GM19372 (cell line): ENCODE results near the gene HSD17B7.

ENCODE experiments used
- ATAC-seq: cut with Tn5 transposase; IDR thresholded peaks from one replicate; pipeline ENCODE4 v1.9.1; 2021; ENCODE audit warnings: mild to moderate bottlenecking, low read depth, moderate library complexity; ENCODE audit not compliant: unreplicated experiment

Gene HSD17B7

DNA sequence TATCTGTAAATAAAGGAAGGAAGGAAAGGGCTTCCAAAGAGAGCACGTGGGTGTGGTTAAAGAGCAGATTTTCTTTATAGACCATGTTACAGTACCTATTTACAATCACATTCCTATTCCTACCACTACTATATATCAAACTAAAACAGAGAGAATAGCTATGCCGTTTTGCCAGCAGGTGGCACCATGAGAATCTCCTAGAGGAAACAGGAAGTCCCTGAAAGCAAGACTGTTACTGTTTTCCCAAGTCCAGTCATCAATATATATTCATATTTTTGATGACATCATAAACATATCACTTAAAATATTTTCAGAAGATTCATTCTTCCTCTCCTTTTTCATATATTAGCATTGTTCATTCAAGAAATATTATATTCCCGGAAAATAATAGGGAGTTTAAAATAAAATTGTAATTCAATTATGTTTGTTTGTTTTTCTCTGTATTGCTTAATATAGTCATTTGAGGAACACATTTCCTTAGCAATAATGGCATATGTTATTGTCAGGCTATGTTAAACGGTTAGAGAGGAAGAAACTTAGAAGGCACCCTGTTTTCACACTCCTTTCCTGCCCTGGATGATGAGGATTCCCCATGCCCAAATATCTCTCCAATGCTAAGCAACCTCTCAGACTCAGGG, 63.9 kb downstream of the HSD17B7 start:
- ATAC-seq: peak; percentile 76

DNA sequence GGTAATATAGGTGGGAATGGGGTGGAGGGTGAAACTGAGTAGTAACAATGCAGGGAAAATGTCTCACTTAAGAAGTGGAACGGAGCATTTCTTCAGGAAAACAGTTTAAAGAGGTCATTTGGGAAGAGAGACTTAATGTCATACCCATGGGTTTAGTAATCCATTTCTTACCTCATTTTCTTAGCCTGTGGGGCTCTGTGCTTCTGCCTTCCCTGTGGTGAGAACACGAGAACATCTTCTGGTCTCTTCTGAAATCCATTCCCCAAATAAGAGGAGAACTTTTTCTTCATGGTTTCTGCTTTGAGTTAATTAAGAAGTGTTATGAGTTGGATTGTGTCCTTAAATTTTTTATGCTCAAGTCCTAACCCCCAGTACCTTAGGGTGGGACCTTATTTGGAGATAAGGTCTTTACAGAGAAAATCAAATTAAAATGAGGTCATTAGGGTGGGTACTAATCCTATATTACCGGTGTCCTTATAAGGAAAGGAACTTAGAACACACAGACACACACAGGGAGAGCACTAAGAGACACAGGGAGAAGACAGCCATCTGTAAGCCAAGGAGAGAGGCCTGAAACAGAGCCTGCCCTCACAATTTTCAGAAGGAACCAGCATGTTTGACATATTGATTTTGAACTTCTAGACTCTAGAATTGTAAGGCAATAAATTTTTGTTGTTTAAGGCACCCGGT, 65.1 kb downstream of the HSD17B7 start:
- ATAC-seq: no peak

- ATAC-seq: no peak
These were observed 65.8 kb downstream of the HSD17B7 start for GRCh38 chr1:162856260-162856659.

DNA sequence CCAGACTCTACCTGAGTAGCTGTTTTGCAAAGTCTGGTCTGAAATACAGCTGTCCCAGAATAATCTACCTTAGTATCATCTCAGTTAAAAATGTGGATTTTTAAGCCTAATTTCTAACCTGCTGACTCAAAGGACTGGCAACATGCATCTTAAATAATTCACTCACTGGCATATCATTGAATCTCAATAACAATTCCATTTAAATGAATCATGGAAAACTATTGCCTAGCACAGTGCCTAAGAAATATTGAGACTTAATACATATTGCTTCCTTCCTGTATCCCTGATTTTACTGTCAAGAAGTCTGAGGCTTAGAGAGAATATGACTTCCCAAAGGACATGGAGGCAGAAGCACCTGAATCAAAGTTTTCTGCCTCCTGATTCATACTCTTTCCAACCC, 67.3 kb downstream of the HSD17B7 start:
- ATAC-seq: no peak

GRCh38 chr1:162859191-162859590, 68.7 kb downstream of the HSD17B7 start:
- ATAC-seq: no peak

GRCh38 chr1:162861101-162861500, 70.6 kb downstream of the HSD17B7 start, which contains the start of gene CCDC190:
TSS of gene CCDC190 (minus strand) at chr1:162861175. CDS start at chr1:162859646, 1,529 bp downstream.
- no peak for ATAC-seq

GRCh38 chr1:162861625-162862024, 71.1 kb downstream of the HSD17B7 start:
- no peak for ATAC-seq
